Umbilical cord (tissue), 2 donors: ENCODE measurements around the gene CYP8B1. TPM values are rescaled to one million over a fixed set of nuclear protein-coding genes. Genes with fewer than 3 reads are reported as not detected.

Experiments
- DNase-seq: peaks from one replicate; pipeline ENCODE4 v3.0.0-alpha.2; 2015; ENCODE audit warnings: low spot score
- total RNA-seq: library from RNA; depleted of rRNA; stranded (reverse); fragments of >200 nt; gene quantifications from one replicate; pipeline ENCODE4 v1.2.3, GENCODE V29; 2014; ENCODE audit warnings: low replicate concordance; ENCODE audit not compliant: insufficient read depth

Gene CYP8B1
- total RNA-seq, 1 donor from 2014 or later, result 2.6 TPM

- peak; percentile 26 for DNase-seq
Measured at GRCh38 chr3:42853739-42854302, 21.9 kb downstream of the CYP8B1 start.

GRCh38 chr3:42853056-42853455, 22.6 kb downstream of the CYP8B1 start:
- no peak for DNase-seq

- DNase-seq, result peak; percentile 88
Measured at GRCh38 chr3:42852441-42852840, 23.2 kb downstream of the CYP8B1 start.

DNA sequence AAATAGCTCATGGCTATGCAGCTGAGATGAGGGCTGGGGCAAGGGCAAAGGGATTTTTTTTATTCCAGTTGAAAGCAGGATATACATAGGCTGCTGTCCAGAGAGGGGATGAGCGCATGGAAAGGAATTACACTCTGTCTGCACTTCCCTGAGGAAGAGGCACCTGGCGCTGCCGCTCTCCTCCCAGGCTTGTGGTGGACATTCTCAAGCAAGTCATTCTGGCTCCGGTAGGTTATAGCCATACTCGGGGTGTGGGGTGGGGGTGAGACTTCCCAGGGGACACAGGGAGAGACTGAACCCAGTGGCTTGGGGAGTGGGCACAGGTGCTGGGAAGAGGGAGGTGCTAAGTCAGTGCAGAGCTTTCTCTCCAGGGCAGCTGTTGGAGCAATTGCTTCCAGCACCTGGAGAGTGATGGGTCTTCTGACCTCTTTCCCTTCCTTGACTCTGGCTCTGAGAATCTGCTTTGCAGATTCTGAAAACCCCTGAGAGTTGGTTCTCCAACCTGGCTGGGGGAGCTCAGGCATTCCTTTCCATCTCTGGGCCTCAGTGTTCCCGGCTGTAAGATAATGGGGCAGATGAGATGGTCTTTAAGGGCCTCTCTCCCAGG, 24.3 kb downstream of the CYP8B1 start:
- peak; percentile 22 for DNase-seq

DNA sequence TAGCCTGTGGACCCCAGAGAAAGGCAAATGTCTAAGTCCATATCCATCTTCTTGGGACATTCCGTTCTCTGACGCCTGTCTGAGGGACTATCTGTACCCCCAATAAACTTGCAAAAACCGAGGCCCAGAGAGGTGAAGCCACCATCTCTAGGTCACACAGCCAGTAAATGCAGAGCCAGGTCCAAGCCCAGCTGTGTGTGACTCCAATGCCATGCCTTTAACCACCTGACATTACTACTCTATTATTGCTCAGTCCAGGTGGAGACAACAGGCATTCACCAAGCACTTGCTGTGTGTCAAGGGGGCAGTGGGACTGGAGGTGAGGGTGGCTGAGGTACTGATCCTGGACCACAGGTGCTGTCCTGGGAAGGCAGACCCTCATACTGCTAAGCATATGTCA, 25.4 kb downstream of the CYP8B1 start:
- no peak for DNase-seq

- DNase-seq, result no peak
Measured at GRCh38 chr3:42849017-42849416, 26.7 kb downstream of the CYP8B1 start.

DNA sequence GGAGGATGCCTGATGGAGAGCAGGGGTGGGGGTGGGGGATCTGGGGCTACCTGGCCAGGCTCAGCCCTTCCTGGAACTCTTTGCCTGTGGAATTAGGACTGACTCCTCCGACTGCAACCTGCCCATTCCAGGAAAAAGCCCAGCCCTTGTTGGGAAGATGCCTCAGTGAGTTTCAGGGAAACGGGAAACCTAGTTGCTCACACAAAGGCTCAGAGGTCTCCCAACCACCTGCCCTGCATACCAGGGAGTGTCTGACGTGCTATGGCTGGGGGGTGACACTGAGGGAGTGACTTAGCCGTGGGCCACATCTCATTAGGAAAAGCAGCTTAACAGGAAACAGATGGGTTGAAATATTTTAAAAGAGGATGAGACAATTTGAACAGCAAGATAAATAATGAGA, 27.9 kb downstream of the CYP8B1 start:
- no peak for DNase-seq

GRCh38 chr3:42846685-42847522, 28.8 kb downstream of the CYP8B1 start:
- no peak for DNase-seq

- no peak for DNase-seq
Measured at GRCh38 chr3:42844815-42845214, 30.9 kb downstream of the CYP8B1 start.

DNA sequence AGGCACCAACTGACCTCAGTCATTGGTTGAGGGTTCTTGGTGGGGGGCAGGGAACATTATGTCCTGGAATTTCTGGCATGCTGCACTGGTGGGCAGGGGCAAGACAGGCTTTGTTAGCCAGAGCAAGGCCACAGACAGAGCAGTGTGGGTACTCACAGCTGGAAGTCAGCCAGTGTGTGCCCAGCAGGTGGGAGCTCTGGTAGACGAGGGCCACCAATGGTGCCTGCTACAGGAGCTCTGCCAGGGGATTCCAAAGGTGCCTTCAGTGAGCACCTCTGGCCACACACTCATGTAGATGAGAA, 31.3 kb downstream of the CYP8B1 start:
- no peak for DNase-seq

GRCh38 chr3:42843713-42844411, 31.8 kb downstream of the CYP8B1 start:
- DNase-seq, result no peak

DNA sequence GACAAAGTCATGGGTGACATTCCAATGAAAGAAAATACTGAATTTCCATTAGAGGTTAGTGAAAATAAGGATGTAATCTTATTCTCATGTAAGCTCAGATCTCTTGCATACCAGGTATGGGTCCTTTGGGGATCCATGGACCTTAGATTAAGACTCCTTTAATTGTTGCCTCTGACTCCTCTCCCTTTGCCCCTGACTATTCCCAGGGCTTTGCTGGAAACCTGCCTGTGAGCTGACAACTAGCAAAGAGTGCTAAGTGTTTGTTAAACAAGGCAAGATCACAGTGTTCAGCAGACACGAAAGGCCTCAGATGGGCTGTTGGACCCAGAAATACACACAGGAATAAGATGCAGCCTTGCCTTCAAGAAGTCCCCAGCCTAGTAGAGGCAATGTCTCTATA, 34.3 kb downstream of the CYP8B1 start:
- DNase-seq, result no peak

DNA sequence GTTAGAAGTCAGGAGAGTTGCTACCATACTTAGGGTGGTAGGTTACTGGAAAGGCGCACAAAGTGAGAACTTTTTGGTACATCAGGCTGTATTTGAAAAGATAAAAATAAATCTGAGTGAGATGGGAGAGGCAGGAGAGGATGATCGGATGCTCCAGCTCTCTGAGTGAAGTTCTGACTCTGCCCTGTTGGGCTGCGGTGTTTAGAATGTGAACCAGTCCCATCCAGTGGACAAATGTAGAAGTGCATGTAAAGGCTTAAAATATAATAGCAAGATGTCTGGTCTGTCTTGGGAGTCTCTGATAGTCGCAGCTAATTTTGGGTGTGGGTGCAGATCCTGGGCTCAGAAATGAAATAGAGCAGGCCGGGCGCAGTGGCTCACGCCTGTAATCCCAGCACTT, 36.1 kb downstream of the CYP8B1 start:
- peak; percentile 79 for DNase-seq

DNA sequence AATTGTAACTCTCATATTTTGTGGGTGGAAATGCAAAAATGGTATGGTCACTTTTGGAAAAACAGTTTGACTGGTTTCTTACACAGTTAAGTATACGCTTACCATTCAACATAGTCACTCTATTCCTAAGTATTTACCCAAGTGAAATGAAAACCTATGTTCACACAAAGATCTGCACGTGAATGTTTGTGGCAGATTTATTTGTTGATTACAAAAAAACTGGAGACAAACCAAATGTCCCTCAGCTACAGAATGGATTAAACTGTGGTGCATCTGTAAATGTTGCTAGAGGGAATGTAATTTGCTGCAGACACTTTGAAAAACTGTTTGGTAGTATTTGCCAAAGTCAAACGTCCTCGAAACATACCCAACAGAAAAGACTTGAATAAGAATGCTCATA, 37.1 kb downstream of the CYP8B1 start:
- DNase-seq, result no peak

- DNase-seq, result no peak
Measured at GRCh38 chr3:42836150-42837123, 39.2 kb downstream of the CYP8B1 start.

DNA sequence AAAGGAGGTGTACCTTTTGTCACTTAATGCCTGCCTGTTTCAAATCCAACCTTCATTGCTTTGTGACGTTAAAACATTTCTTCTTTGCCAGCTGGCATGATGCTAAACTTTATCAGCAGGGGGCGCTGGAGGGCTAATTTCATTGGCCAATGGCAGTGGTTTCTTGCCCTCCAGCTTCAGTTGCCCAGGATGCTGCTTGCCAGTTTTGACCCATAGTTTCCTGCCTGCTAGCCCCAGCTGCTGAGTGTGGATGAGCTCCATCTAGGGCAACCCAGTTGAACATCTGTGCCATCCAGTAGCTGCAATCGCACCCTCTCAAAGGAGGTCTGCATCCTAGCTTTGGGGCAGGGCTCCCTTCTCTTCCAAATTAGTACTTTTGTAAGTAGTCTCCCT, 44.4 kb downstream of the CYP8B1 start:
- peak; percentile 57 for DNase-seq

DNA sequence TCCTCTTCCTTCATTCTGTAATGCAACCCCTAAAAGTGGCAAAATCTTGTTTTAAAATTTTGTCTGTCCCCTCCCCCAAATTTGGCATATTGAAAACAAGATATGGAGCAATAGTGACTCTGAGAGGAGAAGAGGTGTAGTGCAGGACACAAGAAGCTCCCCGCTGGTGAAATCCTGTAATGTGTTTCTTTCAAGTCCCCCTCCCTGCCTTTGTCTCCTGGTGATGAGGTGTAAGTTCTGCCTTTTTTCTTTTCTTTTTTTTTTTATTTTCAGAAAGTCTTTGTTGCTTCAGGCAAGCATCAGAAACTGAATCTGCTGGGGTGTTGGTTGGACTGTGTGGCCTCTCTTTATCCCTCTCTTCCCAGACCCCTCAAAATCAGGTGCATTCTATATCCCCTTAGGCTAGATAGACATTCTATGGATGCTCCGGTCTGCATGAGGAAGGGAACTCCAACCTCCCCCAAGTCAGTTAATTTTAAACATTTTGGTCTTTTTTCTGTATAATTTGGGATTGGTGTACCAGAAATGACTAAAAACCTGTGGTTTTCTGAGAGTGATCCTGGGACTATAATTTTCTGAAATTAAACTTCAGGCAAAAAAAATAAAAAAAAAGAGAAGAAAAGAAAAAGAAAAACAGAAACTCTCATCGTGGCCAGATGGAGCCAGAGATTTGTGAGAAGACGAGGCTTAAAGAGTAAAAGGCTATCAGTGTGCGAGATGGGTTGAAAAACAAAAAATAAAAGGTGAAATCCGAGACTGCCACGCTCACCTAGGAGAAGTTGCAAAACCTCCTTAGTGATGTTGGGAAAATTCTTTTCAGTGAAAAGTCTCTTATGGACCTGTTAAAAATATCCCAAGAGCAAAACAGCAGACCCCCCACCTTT, 45.0 kb downstream of the CYP8B1 start:
- DNase-seq, result no peak

DNA sequence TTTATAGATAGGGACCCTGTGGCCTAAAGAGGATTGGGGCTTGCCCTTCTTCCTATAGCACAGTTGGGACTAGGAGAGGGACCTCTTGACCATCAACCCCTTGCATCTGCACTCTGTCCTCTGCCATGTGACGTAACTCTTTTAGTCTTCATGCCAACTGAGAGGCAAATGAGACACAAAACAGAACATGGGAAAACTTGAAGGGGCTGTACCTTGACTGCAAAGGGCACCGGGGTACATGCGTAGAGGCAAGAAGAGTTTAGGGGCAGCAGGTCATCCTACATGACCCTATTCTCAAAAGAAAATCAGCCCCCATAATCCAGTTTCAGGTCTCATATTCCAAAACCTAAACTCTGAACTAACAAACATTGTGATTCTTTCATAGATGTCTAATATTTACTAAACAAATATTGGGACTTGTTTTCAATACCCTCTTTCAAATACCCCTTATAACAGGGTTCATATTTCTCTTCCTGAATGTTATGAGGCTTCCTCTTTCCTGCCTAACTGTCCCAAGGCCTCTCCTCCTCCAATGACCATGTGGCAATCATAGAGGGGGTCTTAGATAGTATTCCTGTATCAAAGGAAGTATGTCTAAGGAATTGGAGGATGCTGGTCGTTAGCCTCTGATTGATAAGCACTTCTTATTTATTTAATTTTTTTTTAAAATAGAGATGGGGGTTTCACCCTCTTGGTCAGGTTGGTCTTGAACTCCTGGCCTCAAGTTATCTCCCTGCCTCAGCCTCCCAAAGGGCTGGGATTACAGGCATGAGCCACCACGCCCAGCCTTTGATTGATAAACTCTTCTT, 45.8 kb downstream of the CYP8B1 start:
- no peak for DNase-seq

DNA sequence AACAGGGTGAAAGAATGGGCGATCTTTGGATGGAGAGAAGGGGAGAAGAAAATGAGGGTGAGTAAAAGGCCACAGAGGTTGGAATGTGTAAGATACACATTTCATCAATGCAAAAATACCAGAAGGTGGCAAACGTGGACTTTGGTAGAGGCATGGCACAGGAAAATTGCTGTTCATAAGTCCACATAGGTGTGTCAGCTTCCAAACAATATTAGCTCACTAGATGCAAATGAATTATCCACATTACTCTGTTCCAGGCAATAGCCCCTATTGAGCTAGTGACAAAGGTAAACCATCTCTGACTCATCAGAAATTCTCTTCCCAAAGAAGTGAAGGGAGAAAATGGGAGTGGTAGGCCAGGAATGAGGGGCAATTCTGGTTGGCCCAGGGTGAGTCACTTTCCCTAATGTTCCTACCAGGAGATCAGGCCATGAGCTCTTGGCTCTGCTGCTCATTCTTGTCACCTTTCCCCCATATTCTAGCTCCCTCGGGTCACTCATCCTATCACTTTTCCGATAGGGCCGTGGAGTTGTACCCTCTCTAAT, 46.5 kb downstream of the CYP8B1 start:
- no peak for DNase-seq
